Esophagus squamous epithelium (tissue), 4 donors: ENCODE results near the gene DCUN1D2.

Experiments
- POLR2A ChIP-seq, 4 donors: fragments of 450-650 bp; IDR thresholded peaks; one replicate each; pipeline ENCODE4 v1.6.1; 2017; ENCODE audit warnings: antibody characterized with exemption in 4 of 4, mild to moderate bottlenecking in 4 of 4, moderate library complexity in 3 of 4
- TF ChIP-seq, protein P1 (sequence below), 6 experiments: fragments of 450-650 bp in 4 of 6; fragments of 200-600 bp in 2 of 6; sonication (generic) in 2 of 6; IDR thresholded peaks; one replicate each; pipeline ENCODE4 v1.5.1; 2016 to 2019; ENCODE audit warnings: antibody characterized with exemption in 6 of 6, mild to moderate bottlenecking in 4 of 6, moderate library complexity in 4 of 6

DNA sequence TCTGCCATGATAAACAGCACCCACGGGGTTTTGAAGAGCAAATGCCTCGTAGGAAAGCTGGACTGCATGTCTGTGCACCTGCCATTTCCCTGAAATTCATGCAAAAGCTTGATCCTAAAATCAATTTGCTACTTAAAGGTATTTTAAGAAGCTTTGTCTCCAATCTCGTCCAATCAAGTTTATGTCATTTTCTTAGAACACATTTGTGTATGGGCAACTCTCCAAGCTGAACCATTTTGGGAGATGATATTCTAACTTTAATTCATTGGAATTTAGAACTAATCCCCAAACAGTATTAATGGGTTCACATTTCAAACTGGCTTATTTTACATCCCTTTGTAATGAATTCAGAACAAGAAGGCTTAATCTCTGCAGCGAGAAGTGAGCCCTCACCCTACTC lies 38.0 kb downstream of the DCUN1D2 start:
- TF ChIP-seq, protein P1, sequence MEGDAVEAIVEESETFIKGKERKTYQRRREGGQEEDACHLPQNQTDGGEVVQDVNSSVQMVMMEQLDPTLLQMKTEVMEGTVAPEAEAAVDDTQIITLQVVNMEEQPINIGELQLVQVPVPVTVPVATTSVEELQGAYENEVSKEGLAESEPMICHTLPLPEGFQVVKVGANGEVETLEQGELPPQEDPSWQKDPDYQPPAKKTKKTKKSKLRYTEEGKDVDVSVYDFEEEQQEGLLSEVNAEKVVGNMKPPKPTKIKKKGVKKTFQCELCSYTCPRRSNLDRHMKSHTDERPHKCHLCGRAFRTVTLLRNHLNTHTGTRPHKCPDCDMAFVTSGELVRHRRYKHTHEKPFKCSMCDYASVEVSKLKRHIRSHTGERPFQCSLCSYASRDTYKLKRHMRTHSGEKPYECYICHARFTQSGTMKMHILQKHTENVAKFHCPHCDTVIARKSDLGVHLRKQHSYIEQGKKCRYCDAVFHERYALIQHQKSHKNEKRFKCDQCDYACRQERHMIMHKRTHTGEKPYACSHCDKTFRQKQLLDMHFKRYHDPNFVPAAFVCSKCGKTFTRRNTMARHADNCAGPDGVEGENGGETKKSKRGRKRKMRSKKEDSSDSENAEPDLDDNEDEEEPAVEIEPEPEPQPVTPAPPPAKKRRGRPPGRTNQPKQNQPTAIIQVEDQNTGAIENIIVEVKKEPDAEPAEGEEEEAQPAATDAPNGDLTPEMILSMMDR (IDR thresholded peaks at IDR 0.05), result no peak
- no peak for TF ChIP-seq POLR2A (IDR thresholded peaks at IDR 0.05)
